CD4-positive, alpha-beta T cell treated with Interleukin-17A for 1 hour (primary cell): Measurements from ENCODE around the gene CUEDC2.

Experiments used
- DNase-seq: peaks from one replicate; pipeline ENCODE4 v3.0.0-alpha.2; 2020

The CUEDC2 gene

DNA sequence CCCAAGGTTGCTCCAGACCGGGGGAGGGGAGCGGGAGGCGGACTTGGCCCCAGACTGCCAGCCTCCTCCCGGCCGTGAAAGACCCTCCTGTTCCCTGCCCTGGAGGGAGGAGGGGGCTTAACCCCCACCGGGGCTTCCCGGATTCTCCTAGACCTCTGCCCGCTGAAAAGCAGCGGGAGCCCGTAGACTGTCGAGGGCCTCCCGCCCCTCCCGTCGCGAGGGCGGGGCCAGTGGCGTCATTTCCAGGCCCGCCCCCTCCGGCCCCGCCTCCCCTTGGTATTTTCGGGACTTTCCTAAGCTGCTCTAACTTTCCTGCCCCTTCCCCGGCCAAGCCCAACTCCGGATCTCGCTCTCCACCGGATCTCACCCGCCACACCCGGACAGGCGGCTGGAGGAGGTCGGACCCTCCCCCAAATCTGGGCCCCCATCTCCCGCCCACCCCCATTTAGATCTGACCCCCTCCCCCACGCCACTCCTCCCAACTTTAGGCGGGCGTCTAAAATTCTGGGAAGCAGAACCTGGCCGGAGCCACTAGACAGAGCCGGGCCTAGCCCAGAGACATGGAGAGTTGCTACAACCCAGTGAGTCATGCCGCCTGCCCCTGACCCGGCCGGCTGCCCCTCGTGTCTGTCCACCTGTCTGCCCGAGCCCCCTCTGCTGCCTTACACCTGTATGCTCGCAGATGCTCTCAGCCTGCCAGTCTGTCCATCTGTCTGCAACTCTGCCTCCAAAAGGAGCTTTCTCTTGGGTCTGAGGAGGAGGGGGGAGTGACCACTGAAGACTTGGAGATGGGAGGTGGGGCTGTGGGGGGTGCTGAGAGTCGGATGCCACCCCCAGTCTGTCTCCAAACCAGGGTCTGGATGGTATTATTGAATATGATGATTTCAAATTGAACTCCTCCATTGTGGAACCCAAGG is 36.7 kb downstream of the CUEDC2 start, which contains the start of gene NFKB2:
NFKB2 (plus strand) TSS at position 306 of the 917 bp plus-strand sequence; CDS start at position 561, 255 bp downstream.
- DNase-seq = peak; percentile 96

DNA sequence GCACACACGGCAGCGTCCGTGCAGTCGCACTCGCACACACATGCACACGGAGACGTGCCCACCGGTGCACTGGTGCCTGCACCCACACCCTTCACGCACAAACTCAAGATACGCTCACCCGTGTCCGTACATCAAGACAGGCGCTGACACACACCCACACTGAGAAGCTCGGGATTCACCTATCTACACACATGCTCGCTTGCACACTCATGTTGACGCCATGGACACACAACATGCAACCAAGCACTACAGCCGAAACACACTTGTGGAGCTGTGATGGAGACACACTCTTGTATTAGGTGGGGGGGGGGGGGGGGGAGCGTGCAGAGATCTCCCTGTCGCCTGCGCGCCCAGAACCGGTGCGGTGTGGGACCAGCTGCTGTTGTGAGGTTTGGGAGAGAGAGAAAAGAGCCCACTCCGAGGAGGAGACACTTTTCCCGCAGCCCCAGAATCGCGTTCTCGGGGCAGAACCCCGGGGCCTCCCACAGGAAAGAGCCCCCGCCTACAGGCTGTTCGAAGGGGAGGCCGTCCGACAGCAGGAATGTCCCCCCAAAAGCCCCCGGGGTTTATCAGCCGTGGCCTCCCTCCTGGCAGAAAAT is 37.5 kb downstream of the CUEDC2 start:
- peak; percentile 75 for DNase-seq

DNA sequence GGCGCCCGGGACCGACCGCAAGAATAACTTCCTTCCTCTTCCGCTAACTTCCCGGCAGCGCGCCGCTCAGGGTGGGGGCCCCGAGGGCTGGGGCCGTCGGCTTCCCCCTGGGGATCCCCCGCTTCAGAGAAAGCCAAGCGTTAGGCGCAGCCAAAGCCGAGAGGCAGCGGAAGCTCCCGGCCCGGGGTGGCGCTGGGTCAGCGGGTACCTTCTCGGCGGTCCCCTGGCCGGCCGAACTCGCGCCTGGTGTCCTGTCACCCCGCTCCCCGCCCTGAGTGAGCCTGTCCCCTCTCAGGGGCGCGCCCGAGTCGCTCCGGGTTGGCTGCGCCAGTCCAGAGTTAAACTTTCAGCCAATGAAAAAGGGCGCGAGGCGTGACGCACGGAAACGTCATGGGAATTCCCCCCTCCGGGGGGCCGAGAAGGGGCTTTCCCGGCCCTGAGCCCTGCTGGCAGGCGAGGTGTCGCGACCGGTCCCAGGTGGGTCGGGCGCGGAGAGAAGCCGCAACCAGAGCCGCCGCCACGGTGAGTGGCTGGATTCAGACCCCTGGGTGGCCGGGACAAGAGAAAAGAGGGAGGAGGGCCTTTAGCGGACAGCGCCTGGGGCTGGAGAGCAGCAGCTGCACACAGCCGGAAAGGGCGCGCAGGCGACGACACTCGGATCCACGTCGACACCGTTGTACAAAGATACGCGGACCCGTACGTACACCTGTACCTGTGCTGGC is 38.1 kb downstream of the CUEDC2 start:
- DNase-seq = peak; percentile 99

DNA sequence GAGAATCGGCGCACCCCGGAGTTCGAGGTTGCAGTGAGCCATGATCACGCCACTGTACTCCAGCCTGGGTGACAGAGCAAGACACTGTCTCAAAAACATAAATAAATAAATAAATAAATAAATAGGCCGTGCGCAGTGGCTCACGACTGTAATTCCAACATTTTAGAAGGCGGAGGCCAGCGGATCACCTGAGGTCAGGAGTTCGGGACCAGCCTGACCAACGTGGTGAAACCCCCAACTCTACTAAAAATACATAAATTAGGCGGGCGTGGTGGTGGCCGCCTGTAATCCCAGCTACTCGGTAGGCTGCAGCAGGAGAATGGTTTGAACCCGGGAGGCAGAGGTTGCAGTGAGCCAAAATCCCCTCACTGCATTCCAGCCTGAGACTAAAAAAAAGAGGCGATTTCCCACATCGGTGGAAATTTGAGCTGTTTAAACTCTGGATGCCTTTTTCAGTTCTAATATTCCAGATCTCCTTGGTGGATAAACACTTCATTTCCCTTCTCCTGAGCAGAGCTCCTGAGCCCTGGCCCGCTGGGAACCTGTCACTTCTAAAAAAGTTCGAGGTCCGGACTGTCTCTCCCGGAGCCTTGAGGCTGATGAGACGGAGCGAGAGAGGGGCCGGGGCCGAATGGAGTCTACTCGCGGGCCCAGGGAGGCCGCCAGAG is 38.8 kb downstream of the CUEDC2 start:
- DNase-seq = no peak

DNA sequence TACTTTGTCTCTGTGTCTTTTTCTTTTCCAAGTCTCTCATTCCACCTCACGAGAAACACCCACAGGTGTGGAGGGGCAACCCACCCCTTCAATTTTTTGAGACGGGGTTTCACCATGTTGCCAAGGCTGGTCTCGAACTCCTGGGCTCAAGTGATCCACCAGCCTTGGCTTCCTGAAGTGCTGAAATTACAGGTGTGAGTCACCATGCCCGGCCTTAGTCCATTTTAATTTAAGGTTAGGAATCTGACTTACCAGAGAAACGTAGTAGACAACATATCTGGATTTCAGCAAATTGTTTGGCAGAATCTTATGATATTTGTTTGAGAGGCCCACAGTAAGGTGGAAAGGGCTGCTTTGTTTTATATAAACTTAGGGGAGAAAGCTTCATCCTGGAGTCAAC is 40.1 kb downstream of the CUEDC2 start:
- DNase-seq = no peak

DNA sequence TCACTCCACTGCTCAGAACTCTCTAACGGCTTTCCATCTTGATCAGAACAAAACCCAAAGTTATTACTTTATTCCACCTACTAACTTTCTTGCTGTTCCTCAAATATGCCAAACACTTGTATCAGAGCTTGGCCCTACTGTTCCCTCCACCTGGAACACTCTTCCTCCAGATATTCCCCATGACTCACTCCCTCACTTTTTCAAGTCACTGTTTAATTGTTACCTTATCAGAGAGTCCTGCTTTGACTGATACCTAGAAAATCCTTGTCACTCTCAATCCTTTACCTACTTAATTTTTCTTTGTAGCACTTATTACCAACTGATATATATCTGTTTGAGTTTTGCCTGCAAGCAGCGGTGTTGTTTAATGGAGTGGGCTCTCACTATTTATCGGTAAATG is 42.5 kb downstream of the CUEDC2 start:
- DNase-seq = no peak

DNA sequence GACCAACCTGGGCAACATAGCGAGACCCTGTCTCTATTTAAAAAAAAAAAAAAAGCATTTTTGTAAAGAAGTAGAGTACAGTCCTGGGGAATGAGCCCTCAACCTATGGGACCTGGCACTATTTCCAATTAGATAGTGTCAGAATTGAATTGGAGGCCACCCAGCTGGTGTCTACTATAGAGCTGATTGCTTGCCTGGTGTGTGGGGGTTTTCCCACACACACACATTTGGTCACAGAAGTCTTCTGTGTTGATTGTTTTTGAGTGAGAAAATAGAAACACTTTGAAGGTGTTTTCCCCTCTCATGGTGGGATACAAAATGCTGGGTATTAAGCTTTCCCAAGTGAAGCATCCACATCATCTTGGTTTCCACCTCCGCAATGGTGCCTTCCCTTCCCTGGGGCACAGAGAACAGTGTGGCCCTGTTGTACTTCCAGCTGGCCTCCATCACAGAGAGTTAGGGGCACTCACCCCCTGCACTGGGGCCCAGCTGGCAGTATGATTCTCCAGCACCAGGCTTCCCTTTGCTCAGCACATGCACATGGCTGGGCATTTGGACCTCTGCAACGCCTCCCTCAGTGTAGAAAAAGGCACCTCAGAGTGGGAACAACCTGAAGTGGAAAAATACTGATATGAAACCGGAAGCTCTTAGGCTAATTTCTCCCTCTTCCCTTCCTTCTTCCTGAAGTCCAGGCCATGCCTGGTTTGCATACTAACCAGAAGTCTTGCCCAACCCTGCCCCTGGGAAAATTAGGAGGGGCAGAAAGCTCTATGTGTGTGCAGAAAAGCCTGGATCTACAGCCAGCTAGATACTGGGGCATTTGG is 47.6 kb downstream of the CUEDC2 start:
- DNase-seq = no peak

DNA sequence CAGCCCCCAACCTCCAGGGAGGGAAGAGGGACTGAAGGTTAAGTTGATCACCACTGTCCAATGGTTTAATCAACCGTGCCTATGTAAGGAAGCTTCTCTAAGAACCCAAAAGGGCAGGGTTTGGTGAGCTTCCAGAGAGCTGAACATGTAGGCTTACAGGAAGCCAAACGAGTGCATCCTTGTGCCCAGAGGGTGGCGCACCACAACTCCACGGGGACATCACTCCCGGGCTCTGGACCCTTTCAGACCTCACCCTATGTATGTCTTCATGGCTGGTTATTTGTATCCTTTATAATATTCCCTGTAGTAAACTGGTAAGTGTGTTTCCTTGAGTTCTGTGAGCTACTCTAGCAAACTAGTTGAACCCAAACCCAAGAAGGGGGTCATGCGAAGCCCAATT is 48.3 kb downstream of the CUEDC2 start:
- DNase-seq = peak; percentile 29

DNA sequence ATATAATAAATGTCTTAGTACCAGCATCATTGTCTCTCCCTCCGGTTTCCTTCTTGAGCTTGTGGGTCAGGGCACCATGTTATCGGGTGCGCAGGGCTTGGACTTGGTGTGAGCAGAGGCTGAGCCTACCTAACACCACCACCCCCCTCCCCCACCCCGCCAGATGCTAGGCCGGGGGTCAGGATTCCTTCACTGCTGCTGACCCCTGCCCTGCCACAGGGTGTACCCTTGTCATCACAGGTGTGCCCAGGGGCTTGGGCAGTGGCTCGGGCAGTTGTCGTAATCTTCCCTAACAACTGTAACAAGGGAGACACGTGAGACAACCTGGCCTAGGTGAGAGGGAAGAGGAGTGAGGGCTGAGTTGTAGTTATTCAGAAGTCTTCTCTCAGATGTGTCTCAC is 49.5 kb downstream of the CUEDC2 start:
- DNase-seq = no peak

DNA sequence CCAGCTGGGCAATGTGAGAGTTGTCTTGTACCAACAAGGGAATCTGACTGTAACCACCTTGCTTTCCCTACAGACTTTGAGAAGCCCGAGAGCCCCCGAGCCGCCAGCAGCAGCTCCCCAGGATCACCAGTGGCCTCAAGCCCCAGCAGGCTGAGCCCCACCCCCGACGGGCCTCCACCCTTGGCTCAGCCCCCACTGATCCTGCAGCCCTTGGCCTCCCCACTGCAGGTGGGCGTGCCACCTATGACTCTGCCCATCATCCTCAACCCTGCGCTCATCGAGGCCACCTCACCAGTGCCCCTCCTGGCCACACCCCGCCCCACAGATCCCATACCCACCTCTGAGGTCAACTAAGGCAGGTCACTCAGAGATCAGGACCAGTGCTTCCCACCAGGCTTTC is 50.4 kb downstream of the CUEDC2 start:
- no peak for DNase-seq

DNA sequence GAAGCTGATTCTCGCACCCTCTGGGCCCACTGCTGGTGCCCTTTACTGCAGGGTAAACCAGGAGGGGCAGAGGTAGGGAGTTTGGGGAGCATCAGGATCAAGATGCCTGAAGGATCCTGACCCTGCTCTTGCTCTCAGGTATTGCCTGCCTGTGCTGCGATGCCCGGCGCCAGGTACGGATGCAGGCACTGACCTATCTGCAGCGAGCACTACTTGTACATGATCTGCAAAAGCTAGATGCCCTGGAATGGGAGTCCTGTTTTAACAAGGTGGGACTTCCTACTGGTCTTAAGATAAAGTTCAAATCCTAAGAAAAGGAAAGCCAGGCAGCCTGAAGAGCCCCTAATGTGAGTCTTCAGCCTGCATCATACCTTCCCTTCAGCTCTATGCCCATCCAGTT is 53.0 kb downstream of the CUEDC2 start:
- no peak for DNase-seq

DNA sequence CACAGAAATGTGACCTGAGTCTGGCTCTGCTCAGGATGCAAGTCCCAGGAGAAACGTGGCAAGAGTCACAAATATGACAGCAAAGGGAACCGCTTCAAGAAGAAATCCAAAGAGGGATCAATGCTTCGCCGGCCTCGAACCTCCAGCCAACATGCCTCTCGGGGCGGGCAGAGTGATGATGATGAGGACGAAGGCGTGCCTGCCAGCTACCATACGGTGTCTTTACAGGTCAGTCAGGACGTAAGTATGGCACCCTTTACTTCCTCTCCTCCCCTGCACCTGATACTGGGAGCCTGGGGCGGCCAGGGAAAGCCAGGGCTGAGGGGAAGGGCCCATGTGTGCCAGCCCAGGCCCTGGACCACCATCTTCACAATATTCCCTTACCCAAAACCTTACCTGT is 55.5 kb downstream of the CUEDC2 start:
- no peak for DNase-seq

DNA sequence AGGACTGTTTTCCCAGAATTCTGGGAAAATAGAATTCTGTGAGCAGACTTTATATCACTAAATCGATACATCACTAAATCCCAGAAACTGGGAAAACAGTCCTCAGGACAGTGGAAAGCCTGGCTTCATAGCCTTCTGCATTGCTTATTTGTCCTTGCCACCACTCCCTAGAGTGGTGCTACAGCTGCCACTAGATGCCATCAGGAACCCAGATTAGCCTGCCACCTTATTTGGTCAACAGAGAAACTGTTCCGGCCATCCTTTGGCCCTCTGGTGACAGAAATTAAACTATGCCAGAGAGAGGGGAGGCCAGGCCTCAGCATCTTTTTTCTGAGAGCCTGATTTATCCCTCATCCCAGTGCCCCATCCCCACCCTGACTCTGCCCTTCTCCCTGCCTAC is 56.5 kb downstream of the CUEDC2 start:
- DNase-seq = no peak

DNA sequence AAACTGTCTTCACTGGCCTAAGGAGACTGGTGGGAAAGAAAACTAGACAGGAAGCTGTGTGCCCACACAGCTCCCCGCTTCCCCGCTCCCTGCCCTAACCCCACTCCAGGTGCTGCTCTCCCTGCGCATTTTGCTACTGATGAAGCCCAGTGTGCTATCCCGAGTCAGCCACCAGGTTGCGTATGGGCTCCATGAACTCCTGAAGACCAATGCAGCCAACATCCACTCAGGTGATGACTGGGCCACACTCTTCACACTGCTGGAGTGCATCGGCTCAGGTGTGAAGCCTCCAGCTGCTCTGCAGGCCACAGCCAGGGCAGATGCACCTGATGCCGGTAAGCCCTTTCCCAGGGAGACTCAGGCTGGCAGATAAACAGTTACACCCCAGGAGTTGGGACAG is 57.1 kb downstream of the CUEDC2 start:
- peak; percentile 19 for DNase-seq
